GM21515 (cell line): ENCODE results near the gene UBN1.
"Not testable (repeated sequence)": the region's sequence is repeated elsewhere in the genome, so short reads cannot be mapped to it uniquely, and the experiment has no call there.

ENCODE experiments used
- ATAC-seq: cut with Tn5 transposase; IDR thresholded peaks from one replicate; pipeline ENCODE4 v1.9.1; 2021; ENCODE audit not compliant: unreplicated experiment

The UBN1 gene

GRCh38 chr16:4925293-4925607 lies 78.0 kb downstream of the UBN1 start:
- no peak for ATAC-seq

- ATAC-seq: no peak
These were observed 78.5 kb downstream of the UBN1 start for GRCh38 chr16:4925791-4926190.

GRCh38 chr16:4926928-4927327 lies 79.6 kb downstream of the UBN1 start:
- ATAC-seq: no peak

- ATAC-seq: no peak
These were observed 80.4 kb downstream of the UBN1 start for GRCh38 chr16:4927661-4928060.

GRCh38 chr16:4928227-4928626 lies 80.9 kb downstream of the UBN1 start:
- ATAC-seq: no peak

- not testable (repeated sequence) for ATAC-seq
These were observed 82.3 kb downstream of the UBN1 start for GRCh38 chr16:4929619-4930018.

- no peak for ATAC-seq
These were observed 84.1 kb downstream of the UBN1 start for GRCh38 chr16:4931381-4931780.
